Fibroblast of upper back skin (primary cell): ENCODE measurements around the gene TRIM37.
"Not testable (repeated sequence)": the region's sequence is repeated elsewhere in the genome, so short reads cannot be mapped to it uniquely, and the experiment has no call there.

Experiments
- DNase-seq: peaks from one replicate; pipeline ENCODE4 v3.0.0-alpha.2; 2013

Gene TRIM37

DNA sequence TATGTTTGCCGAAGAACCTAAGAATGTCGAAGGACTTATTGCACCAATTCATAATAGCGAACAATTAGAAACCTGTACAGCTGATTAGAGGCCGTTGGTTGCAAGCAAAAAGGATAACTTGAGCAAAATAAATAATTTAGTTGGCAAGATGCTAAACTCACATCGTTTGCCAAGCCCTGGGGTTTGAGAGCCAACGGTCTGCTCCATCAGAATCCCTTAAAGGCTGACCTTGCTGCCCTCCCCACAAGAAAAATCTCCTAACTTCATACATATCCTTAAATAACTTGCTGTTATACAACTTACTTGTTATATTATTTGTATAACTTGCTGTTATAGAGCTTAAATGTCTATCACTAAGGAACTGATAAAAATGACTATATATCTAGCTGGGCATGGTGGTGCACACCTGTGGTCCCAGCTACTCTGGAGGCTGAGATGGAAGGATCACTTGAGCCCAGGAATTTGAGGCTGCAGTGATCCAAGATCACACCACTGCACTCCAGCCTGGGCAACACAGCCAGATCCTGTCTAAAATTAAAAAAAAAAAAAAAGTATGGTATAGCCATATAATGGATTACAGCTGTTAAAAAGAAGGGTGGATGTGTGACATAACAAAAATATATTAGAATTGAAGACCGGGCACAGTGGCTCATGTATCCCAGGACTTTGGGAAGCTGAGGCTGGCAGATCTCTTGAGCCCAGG, 1.9 kb upstream of the TRIM37 start:
- DNase-seq = no peak

DNA sequence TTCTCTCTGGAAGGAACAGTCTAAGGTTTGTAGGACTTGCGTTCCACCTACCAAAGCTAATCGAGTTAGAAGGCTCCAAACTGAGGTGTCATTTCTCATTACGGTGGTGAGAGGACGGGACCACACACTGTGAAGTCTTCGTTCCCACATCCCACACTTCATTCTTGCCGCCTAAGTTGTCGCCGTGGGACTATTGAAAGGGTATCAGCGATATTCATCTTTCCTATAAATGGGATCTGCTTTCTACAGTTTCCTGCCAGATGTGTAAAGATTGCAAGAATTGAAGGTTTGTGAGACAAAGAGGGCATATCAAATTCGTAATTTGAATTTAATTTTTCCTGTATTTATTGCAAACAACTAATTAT, 608 bp upstream of the TRIM37 start:
- no peak for DNase-seq

DNA sequence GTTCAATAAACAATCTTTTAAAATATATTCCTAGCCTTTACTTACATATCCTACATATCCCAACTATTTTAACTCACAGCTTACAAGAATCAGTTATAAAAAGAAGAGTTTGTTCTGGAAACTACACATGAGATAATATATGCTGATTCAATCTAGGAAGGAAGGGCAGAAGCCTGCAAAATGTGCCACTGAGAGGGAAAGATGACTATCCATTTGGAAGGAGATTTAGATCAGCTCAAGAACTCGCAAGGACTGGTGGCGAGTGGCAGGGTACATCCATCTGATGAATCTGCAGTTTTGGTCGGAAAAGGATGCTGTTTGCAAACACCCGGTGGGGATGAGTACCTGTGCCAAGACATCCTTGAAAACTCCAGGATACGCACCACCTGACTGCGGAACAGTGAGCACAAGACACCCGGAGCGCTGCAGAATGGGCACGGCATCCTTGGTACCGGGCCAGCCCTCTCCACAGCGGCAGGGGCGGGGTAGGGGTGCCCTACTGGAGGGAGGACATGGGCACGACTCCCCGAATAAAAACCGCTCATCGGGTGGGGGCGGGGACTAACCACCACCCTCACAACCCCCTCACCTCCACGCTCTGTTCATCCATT, 723 bp downstream of the TRIM37 start:
- DNase-seq = peak; percentile 9

DNA sequence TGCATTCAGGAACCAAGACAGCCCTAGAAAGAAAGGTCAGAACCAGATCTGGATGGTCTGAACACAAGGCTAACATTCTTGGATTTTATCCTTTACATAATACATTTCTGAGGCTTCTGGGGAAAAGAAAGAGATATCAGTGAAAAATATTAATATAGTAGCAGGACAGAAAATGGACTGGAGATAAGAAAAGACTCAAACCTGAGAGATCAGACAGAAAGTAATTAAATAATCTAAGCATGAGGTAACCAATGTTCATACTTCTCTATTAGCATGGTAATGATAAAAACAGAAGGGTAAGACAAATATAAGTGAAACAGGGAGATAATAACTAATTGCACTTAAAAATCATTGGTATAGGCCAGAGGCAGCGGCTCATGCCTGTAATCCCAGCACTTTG, 5.5 kb downstream of the TRIM37 start:
- DNase-seq = no peak

DNA sequence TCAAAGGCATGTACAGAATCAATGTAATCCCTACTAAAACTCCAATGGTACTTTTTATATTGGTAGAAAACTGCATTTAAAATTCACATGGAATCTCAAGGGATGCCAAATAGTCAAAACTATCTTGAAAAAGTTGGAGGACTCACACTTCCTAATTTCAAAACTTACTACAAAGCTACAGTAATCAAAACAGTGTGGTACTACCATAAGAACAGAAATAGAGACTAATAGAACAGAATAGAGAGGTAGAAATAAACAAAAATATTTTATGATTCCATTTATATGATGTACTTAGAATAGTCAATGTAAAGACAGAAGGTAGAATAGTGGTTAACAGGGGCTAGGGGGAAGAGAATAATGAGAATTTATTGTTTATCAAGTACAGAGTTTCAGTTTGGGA, 8.8 kb downstream of the TRIM37 start:
- DNase-seq = no peak

DNA sequence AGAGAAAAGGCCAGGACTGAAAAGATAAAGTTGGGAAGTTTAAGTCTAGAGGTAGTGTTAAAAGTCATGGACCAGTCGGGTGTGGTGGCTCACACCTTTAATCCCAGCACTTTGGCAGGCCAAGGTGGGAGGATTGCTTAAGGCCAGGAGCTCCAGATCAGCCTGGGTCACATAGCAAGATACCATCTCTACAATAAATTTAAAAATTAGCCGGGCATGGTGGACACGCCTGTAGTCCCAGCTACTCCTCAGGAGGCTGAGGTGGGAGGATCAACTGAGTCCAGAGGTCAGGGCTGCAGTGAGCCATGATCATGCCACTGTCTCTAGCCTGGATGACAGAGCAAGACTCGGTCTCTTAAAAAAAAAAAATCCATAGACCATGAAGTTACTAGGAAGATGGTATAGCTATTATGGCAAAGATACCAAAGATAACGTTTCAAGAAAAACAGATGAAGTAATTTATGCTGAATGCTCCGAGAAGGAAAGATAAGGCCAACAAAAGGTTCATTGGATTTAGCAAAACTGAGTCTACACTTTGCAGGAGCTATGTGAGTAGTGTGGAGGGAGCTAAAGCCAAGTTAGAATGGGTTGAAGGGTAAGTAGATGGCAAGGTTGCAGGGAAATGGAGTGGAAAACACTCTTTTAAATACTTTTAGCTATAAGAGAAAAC, 11.7 kb downstream of the TRIM37 start:
- DNase-seq = no peak

DNA sequence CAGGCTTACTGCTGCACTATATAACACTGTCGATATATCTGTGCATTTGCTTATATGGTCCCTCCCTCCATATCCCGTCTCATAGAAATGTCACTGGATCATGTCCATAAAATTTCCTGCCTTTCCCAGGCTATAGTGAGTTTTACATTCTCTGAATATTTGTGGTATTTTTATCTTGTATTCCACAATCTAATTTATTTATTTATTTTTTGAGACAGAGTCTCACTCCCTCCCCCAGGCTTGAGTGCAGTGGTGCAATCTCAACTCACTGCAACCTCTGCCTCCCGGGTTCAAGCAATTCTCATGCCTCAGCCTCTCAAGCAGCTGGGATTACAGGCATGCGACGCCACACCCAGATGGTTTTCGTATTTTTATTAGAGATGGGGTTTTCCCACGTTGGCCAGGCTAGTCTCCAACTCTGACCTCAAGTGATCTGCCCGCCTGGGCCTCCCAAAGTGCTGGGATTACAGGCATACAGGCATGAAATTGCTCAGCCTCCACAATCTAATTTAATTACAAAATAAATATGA, 12.9 kb downstream of the TRIM37 start:
- peak; percentile 91 for DNase-seq

DNA sequence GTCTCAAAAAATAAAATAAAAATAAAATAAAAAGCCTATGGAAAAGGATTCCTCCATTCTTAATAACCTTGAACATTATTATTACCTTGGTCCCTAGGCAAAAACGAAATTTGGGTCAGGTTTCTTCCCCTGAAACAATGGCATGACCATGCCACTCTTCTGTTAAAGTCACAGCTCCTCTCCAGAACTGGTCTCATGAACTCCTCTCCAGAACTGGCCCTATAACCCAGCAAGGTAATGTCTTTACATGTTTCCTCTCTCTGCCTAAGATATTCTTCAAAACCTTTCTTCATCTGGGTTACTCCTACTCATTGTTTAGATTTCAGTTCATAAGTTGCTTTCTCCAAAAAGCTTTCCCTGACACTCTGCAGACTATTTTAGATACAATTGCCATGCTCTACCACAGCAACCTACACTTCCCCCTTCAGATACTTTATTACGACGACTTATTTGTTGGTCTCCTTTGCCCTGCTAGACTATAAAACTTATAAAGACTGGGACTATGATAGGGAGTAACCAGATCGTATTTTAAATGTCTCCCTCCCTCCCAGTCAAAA, 13.5 kb downstream of the TRIM37 start:
- no peak for DNase-seq

DNA sequence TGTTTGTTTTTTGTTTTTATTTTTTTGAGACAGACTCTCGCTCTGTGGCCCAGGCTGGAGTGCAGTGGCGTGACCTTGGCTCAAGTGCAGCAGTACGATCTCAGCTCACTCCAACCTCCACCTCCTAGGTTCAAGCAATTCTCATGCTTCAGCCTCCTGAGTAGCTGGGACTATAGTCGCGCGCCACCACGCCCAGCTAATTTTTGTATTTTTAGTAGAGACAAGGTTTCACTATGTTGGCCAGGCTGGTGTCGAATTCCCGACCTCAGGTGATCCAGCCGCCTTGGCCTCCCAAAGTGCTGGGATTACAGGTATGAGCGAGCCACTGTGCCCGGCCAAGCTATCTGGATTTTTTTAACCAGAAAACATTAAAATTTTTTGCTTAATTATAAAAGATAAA, 16.1 kb downstream of the TRIM37 start:
- DNase-seq = not testable (repeated sequence)

DNA sequence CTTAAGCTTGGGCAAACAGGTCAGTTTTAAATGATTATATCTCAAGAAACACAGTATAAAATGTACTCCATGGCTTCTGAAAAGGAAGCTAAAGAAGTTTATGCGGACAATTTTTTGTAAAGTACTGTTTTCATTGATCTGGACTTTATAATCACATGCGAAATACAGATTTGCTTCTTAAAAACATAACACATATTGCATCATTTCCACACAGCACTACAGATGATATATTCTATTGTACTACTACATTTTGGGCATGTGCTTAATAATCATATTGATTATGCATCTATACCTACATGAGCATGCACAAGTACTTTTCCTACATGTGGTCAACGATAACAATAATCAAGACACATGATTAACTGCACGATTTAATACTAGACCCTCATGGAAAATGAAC, 22.5 kb downstream of the TRIM37 start:
- no peak for DNase-seq

DNA sequence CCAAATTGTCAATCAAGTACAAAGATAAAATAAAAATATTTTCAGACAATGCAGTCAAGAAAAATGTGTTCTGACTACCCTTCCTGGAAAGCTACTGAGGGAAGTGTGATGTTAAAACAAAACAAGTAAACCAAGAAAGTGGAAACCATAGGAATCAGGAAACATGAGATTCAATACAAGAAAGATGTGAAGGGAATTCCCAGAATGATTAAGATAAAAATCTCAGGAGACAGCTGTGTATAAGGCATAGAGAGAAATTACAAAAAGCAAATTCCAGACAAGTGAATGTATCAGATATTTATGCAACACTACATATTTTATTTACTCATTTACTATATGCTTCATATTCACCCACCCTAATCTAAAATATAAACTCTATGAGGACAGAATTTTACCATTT, 32.2 kb downstream of the TRIM37 start:
- DNase-seq = peak; percentile 39

DNA sequence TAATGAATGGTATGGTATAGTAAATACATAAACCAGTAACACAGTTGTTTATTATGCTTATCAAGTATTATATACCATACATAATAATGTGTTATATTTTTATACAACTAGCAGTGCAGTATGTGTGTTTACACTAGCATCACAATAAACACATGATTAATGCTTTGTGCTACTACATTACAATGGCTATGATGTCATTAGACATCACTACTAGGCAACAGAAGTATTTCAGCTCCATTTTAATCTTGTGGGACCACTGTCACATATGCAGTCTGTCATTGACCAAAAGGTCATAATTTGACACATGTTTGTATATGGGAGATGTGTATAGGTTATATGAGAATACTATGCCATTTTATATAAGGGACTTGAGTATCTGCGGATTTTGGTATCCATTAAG, 32.7 kb downstream of the TRIM37 start:
- DNase-seq = no peak

DNA sequence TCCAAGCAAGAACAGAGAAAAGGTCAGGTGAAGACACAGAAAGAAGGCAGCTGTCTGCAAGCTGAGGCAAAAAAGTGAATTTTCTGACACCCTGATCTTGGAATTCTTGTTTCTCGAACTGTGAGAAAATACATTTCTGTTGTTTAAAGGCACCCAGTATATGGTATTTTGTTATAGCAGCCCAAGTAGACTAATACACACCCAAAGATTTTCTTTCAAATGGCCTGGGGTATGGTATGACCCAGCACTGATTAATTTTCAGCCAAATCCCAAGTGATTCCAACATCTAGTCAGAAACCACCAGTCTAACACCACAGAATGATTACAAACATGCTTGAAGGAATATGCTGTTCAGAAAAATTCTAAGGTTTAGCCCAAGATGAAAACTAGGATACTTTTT, 36.8 kb downstream of the TRIM37 start:
- no peak for DNase-seq

DNA sequence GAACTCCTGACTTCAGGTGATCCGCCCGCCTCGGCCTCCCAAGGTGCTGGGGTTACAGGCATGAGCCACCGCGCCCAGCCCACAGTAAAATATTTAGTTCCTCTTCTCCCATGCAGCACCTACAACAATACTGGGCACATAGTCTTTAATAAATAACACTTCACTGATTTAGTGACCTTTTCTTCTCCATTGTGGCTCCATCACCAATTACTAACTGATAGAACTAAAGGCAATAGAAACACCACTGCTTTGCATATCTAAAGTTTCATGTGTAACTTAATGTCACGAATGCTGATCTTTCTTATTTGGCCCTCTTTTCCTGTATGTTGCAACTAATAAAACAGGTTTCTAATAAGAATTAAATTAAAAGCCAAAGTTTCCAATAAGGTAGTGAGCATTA, 38.9 kb downstream of the TRIM37 start:
- DNase-seq = no peak

DNA sequence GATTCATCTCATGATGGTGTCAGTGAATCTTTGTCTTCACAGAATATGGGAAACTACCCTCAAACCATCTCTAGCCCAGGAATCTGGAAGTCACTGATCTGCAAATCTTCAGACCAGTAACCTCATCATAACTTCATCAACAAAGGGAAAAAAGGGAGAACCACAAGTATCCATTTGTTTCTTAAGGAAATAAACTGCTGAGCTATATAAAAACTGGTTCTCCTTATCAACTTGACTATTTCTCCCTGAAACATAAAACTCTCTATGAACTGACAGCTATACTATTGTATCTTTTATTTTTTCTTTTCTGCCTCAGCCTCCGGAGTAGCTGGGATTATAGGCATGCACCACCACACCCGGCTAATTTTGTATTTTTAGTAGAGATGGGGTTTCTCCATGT, 39.3 kb downstream of the TRIM37 start:
- no peak for DNase-seq

DNA sequence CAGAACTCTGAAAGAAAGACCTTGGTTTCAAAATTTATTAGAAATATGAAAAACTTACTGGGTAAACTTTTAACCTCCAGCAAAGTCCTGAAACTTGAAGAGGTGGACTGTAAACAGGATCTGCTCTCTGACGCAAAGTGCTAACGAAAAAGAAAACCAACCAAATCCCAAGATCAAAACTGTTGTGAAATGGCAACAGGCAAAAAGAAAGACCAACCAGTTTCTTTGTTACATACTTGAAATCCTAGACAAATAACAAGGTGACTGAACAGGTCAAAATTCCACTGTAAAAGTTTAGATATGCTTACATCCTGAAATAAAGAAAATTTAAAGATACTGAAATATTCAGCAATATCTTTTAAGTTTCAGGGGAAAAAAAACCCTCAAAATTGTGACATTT, 44.2 kb downstream of the TRIM37 start:
- DNase-seq = no peak

DNA sequence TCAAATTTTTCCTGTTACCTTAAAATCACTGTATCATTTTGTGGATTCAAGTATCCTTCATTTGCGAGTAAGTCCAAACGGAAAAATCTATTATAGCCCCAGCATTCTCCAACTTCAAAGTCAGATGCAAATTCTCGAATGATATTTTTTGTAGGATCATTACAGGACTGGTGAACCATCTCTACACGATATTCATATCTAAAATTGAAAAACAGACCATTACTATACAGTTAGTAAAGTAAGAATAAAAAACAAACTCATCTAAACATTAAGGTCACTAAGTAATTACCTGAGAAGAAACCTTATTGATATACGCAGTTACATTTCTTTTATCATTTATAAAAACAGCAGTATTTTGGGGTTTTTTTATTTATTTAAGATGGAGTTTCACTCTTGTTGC, 49.8 kb downstream of the TRIM37 start:
- no peak for DNase-seq

DNA sequence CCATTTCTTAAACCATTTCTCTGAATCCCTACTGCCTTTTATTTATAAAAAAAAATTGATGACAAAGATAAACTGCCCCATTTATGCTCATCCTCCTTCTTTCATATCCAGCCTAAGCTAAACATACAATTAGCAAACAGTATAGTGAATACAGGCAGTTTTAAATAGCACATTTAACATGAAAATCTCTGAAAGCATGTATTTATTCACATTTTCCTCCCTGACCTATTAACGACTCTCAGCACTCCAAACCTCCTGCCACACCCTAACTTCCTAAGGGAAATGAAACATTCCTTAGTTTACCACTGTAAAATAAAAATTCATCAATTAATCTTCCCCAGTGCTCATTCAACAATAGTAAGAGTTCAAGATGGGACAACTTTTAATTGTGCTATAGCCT, 56.9 kb downstream of the TRIM37 start:
- no peak for DNase-seq

DNA sequence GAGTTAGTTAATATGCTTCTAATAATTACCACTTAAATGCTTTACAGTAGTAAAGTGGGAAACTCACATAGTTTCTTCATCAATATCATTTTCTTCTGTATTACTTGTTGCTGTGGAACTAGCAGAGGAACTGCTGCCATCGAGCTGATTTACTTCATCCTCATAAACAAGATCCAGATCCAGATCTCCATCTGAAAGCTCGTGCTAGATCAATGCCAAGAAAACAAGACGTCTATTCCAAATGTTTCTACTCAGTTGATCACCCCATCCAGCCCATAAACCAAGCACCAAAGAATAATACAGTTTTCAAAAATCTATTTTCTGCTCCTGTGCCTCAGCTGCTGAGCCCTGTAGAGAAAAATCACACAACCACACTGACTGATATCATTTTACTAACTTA, 59.1 kb downstream of the TRIM37 start:
- DNase-seq = no peak

DNA sequence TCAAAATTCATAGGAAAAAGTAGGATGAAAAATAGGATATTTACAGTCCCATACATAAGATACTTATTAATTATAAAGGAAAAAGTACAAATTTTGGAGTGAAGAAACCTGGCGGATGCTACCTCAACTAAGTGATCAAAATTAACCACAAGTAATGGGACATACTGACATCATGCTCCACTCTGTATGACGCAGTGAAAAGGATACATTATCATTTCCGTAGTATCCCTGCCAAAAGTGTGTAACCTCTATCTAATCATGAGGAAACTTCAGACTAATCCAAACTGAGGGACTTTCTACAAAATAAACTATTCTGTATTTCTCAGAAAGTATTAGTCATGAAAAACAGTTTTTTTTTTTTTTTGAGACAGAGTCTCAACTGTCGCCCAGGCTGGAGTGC, 60.5 kb downstream of the TRIM37 start:
- no peak for DNase-seq

DNA sequence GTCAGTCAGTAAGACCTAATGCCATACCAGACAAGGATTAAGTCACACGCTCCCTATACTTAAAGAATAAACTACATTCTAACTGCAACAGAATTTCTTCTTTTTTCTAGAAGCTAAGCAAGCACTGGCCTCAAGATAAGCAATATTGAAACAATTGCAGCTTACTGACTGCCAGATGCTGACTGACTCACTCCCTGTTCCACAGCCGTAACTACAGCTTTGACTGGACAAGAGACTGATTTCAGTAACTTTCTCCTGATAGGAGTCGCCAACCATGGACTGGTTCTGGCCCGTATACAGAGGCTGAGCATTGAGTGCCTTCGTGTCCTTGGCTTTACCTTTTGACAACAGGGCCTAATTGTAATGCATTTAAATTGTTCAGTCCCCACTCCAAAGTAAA, 67.9 kb downstream of the TRIM37 start:
- DNase-seq = peak; percentile 1

DNA sequence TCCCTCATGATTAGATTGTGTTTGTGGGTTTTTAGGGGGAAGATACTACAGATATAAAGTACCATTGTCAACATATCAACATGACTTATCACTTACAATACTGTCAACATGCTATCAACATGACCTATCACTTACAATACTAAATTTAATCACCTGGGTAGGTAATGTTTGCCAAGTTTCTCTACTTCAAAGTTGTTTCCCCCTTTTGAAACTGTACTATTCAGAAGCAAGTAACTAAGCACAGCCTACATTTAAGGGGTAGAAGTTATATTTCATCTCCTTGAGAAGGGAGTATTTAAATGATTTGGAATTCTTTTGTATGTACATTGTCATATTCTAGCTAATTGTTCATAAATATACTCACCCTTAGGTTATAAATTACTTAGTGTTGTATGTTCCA, 68.7 kb downstream of the TRIM37 start:
- DNase-seq = no peak

DNA sequence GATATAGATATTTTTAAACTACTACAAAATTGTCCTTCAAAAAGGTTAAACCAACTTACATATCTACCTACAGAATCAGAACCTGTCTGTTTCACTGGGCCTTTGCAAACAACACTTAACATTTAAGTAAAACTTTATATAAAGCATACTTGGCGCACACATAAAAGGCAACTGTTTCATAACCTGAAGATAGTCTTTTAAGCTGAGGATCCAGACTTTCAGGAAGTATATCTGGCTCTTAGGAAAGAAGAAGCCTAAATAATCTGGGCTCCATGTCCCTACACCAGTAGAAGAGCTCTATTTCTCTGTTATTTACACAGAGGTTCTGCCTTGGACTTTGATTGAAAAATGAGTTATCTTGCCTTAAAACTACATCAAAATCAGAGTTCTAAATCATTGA, 75.9 kb downstream of the TRIM37 start:
- DNase-seq = no peak

DNA sequence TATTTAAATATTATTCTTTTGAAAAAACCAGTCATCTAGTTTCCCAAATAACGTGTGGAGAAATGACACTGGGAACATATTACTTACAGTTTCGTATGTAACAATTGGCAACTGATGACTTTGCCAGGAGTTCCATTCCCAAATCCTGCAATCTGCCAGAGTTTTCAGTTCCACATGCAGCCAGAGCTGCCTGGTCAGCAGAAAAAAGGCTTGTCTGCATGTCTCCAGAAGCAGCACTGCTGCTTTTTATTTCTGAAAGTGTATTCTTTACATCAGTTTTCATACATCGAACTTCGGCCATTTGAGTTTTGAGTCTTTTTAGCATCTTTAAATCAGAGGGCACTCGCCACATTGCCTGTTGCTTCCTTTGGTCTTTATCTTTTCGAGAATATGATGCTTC, 78.4 kb downstream of the TRIM37 start:
- DNase-seq = no peak
